Measurements from ENCODE around the gene PRLR.
"Not testable (repeated sequence)": the region's sequence is repeated elsewhere in the genome, so short reads cannot be mapped to it uniquely, and the experiment has no call there.

Gene PRLR

GRCh38 chr5:35045280-35045679, 185.0 kb downstream of the PRLR start:
- H3K4me3 ChIP-seq (ENCODE audit: low read length), result no peak overlapping the region
- H3K27ac ChIP-seq (ENCODE audit: low read depth, low read length), result no peak overlapping the region
- no peaks in the 10 kb centered on the region for H3K4me1 ChIP-seq (ENCODE audit: control insufficient read depth, insufficient read depth, low read length)
- no peaks in the 10 kb centered on the region for H3K36me3 ChIP-seq (ENCODE audit: control insufficient read depth, insufficient read depth, low read length)
- H3K27me3 ChIP-seq (ENCODE audit: control insufficient read depth, insufficient read depth, low read length), result no peaks in the 10 kb centered on the region
- no peak overlapping the region for H3K9ac ChIP-seq (ENCODE audit: low read length)

GRCh38 chr5:35044649-35045048, 185.6 kb downstream of the PRLR start:
- Histone ChIP-seq H3K27ac (ENCODE audit: low read depth, low read length) (no peak overlapping the region), H3K9ac (ENCODE audit: low read length) (no peak overlapping the region)

GRCh38 chr5:35042781-35043180, 187.5 kb downstream of the PRLR start:
- no peak overlapping the region for H3K9ac ChIP-seq (ENCODE audit: low read length)
- no peak overlapping the region for H3K4me3 ChIP-seq (ENCODE audit: low read length)
- no peaks in the 10 kb centered on the region for H3K36me3 ChIP-seq (ENCODE audit: control insufficient read depth, insufficient read depth, low read length)
- no peaks in the 10 kb centered on the region for H3K4me1 ChIP-seq (ENCODE audit: control insufficient read depth, insufficient read depth, low read length)
- no peaks in the 10 kb centered on the region for H3K27me3 ChIP-seq (ENCODE audit: control insufficient read depth, insufficient read depth, low read length)
- H3K27ac ChIP-seq (ENCODE audit: low read depth, low read length), result no peak overlapping the region

More at GRCh38 chr5:35044649-35045048, 185.6 kb downstream of the PRLR start:
- Histone ChIP-seq H3K27me3 (ENCODE audit: control insufficient read depth, insufficient read depth, low read length) (no peaks in the 10 kb centered on the region), H3K4me3 (ENCODE audit: low read length) (no peak overlapping the region), H3K4me1 (ENCODE audit: control insufficient read depth, insufficient read depth, low read length) (no peaks in the 10 kb centered on the region), H3K36me3 (ENCODE audit: control insufficient read depth, insufficient read depth, low read length) (no peaks in the 10 kb centered on the region)

GRCh38 chr5:35041261-35041660, 189.0 kb downstream of the PRLR start:
- Histone ChIP-seq H3K4me3 (ENCODE audit: low read length) (no peak overlapping the region), H3K27me3 (ENCODE audit: control insufficient read depth, insufficient read depth, low read length) (no peaks in the 10 kb centered on the region), H3K36me3 (ENCODE audit: control insufficient read depth, insufficient read depth, low read length) (no peaks in the 10 kb centered on the region), H3K9ac (ENCODE audit: low read length) (no peak overlapping the region), H3K4me1 (ENCODE audit: control insufficient read depth, insufficient read depth, low read length) (no peaks in the 10 kb centered on the region), H3K27ac (ENCODE audit: low read depth, low read length) (no peak overlapping the region)

GRCh38 chr5:35038891-35039290, 191.4 kb downstream of the PRLR start:
- no peaks in the 10 kb centered on the region for H3K4me1 ChIP-seq (ENCODE audit: control insufficient read depth, insufficient read depth, low read length)
- no peak overlapping the region for H3K27ac ChIP-seq (ENCODE audit: low read depth, low read length)
- no peaks in the 10 kb centered on the region for H3K36me3 ChIP-seq (ENCODE audit: control insufficient read depth, insufficient read depth, low read length)
- H3K4me3 ChIP-seq (ENCODE audit: low read length), result no peak overlapping the region
- H3K27me3 ChIP-seq (ENCODE audit: control insufficient read depth, insufficient read depth, low read length), result no peaks in the 10 kb centered on the region
- H3K9ac ChIP-seq (ENCODE audit: low read length), result no peak overlapping the region

- Histone ChIP-seq H3K4me1 (ENCODE audit: control insufficient read depth, insufficient read depth, low read length) (no peaks in the 10 kb centered on the region), H3K27me3 (ENCODE audit: control insufficient read depth, insufficient read depth, low read length) (no peaks in the 10 kb centered on the region), H3K27ac (ENCODE audit: low read depth, low read length) (no peak overlapping the region), H3K9ac (ENCODE audit: low read length) (no peak overlapping the region), H3K4me3 (ENCODE audit: low read length) (no peak overlapping the region), H3K36me3 (ENCODE audit: control insufficient read depth, insufficient read depth, low read length) (no peaks in the 10 kb centered on the region)
Measured at GRCh38 chr5:35036536-35036935, 193.8 kb downstream of the PRLR start.

- H3K4me3 ChIP-seq (ENCODE audit: low read length); H3K27me3 ChIP-seq (ENCODE audit: control insufficient read depth, insufficient read depth, low read length); H3K36me3 ChIP-seq (ENCODE audit: control insufficient read depth, insufficient read depth, low read length); H3K4me1 ChIP-seq (ENCODE audit: control insufficient read depth, insufficient read depth, low read length); H3K9ac ChIP-seq (ENCODE audit: low read length); H3K27ac ChIP-seq (ENCODE audit: low read depth, low read length): not testable (repeated sequence)
Measured at GRCh38 chr5:35035929-35036328, 194.4 kb downstream of the PRLR start.

- Histone ChIP-seq H3K36me3 (ENCODE audit: control insufficient read depth, insufficient read depth, low read length) (no peaks in the 10 kb centered on the region), H3K4me3 (ENCODE audit: low read length) (no peak overlapping the region), H3K9ac (ENCODE audit: low read length) (no peak overlapping the region), H3K27me3 (ENCODE audit: control insufficient read depth, insufficient read depth, low read length) (no peaks in the 10 kb centered on the region), H3K27ac (ENCODE audit: low read depth, low read length) (no peak overlapping the region), H3K4me1 (ENCODE audit: control insufficient read depth, insufficient read depth, low read length) (no peaks in the 10 kb centered on the region)
Measured at GRCh38 chr5:35035271-35035670, 195.0 kb downstream of the PRLR start.

GRCh38 chr5:35032356-35032755, 197.9 kb downstream of the PRLR start:
- Histone ChIP-seq H3K27ac (ENCODE audit: low read depth, low read length) (no peak overlapping the region), H3K4me3 (ENCODE audit: low read length) (no peak overlapping the region), H3K9ac (ENCODE audit: low read length) (no peak overlapping the region), H3K27me3 (ENCODE audit: control insufficient read depth, insufficient read depth, low read length) (no peaks in the 10 kb centered on the region), H3K36me3 (ENCODE audit: control insufficient read depth, insufficient read depth, low read length) (no peaks in the 10 kb centered on the region), H3K4me1 (ENCODE audit: control insufficient read depth, insufficient read depth, low read length) (no peaks in the 10 kb centered on the region)

- Histone ChIP-seq H3K36me3 (ENCODE audit: control insufficient read depth, insufficient read depth, low read length) (no peaks in the 10 kb centered on the region), H3K27me3 (ENCODE audit: control insufficient read depth, insufficient read depth, low read length) (no peaks in the 10 kb centered on the region), H3K27ac (ENCODE audit: low read depth, low read length) (no peak overlapping the region), H3K4me1 (ENCODE audit: control insufficient read depth, insufficient read depth, low read length) (no peaks in the 10 kb centered on the region), H3K4me3 (ENCODE audit: low read length) (no peak overlapping the region), H3K9ac (ENCODE audit: low read length) (no peak overlapping the region)
Measured at GRCh38 chr5:35031276-35031675, 199.0 kb downstream of the PRLR start.

GRCh38 chr5:35030426-35031100, 199.7 kb downstream of the PRLR start:
- H3K9ac ChIP-seq (ENCODE audit: low read length), result no peak overlapping the region
- H3K4me3 ChIP-seq (ENCODE audit: low read length), result no peak overlapping the region
- no peaks in the 10 kb centered on the region for H3K4me1 ChIP-seq (ENCODE audit: control insufficient read depth, insufficient read depth, low read length)
- H3K27ac ChIP-seq (ENCODE audit: low read depth, low read length), result no peak overlapping the region
- H3K27me3 ChIP-seq (ENCODE audit: control insufficient read depth, insufficient read depth, low read length), result no peaks in the 10 kb centered on the region
- no peaks in the 10 kb centered on the region for H3K36me3 ChIP-seq (ENCODE audit: control insufficient read depth, insufficient read depth, low read length)

GRCh38 chr5:35029333-35029732, 201.0 kb downstream of the PRLR start:
- Histone ChIP-seq H3K4me3 (ENCODE audit: low read length) (no peak overlapping the region), H3K27ac (ENCODE audit: low read depth, low read length) (no peak overlapping the region), H3K36me3 (ENCODE audit: control insufficient read depth, insufficient read depth, low read length) (no peaks in the 10 kb centered on the region), H3K4me1 (ENCODE audit: control insufficient read depth, insufficient read depth, low read length) (no peaks in the 10 kb centered on the region), H3K27me3 (ENCODE audit: control insufficient read depth, insufficient read depth, low read length) (no peaks in the 10 kb centered on the region), H3K9ac (ENCODE audit: low read length) (no peak overlapping the region)

GRCh38 chr5:35026941-35027340, 203.3 kb downstream of the PRLR start:
- Histone ChIP-seq H3K4me3 (ENCODE audit: low read length) (no peak overlapping the region), H3K27ac (ENCODE audit: low read depth, low read length) (no peak overlapping the region), H3K9ac (ENCODE audit: low read length) (no peak overlapping the region), H3K36me3 (ENCODE audit: control insufficient read depth, insufficient read depth, low read length) (no peaks in the 10 kb centered on the region), H3K27me3 (ENCODE audit: control insufficient read depth, insufficient read depth, low read length) (no peaks in the 10 kb centered on the region), H3K4me1 (ENCODE audit: control insufficient read depth, insufficient read depth, low read length) (no peaks in the 10 kb centered on the region)

Measured in rectal smooth muscle tissue (tissue), 1 donor.